Measurements from ENCODE around the gene SLC5A10. TPM values are rescaled to one million over a fixed set of nuclear protein-coding genes. Genes with fewer than 3 reads are reported as not detected.
"Not testable (repeated sequence)": the region's sequence is repeated elsewhere in the genome, so short reads cannot be mapped to it uniquely, and the experiment has no call there.

Gene SLC5A10
- total and polyA plus RNA-seq, 2 experiments from 2014 or later, result 0.10 TPM; not detected in 1

- TF ChIP-seq ETS1 (IDR thresholded peaks at IDR 0.05) (no peak), CREB1 (CRISPR knock-in tag; IDR thresholded peaks at IDR 0.05; ENCODE audit: low read depth) (no peak)
Measured at GRCh38 chr17:19020016-19020415, 68.1 kb downstream of the SLC5A10 start (continued).

GRCh38 chr17:19021011-19021621, 69.2 kb downstream of the SLC5A10 start:
- not testable (repeated sequence) for H3K27ac Mint-ChIP-seq; H3K27ac ChIP-seq (ENCODE audit: low read depth); H3F3A ChIP-seq (replicated peaks; ENCODE audit: low read depth)

GRCh38 chr17:19021622-19022083, 69.7 kb downstream of the SLC5A10 start:
- Histone ChIP-seq H3K4me1 (ENCODE audit: insufficient read depth) (no peaks in the 10 kb centered on the region), H3K27ac (ENCODE audit: low read depth) (no peak overlapping the region), H3K4me2 (no peak overlapping the region), H3K36me3 (ENCODE audit: insufficient read depth) (no peaks in the 10 kb centered on the region), H3K79me2 (replicated peaks; ENCODE audit: insufficient read depth) (no peaks in the 10 kb centered on the region), H3K4me3 (no peak overlapping the region), H3K27me3 (ENCODE audit: insufficient read depth) (no peaks in the 10 kb centered on the region), H3F3A (replicated peaks; ENCODE audit: low read depth) (no peaks in the 10 kb centered on the region), H2AFZ (no peak overlapping the region), H3K9me2 (ENCODE audit: insufficient read depth) (no peaks in the 10 kb centered on the region), H4K20me1 (replicated peaks; ENCODE audit: insufficient read depth) (no peaks in the 10 kb centered on the region)
- DNase-seq (ENCODE audit: low spot score) (peak; percentile 59), ATAC-seq (peak; percentile 65)
- H3K36me3 Mint-ChIP-seq (ENCODE audit: low read depth), result no peaks in the 10 kb centered on the region
- no peaks in the 10 kb centered on the region for H3K9me3 Mint-ChIP-seq
- no peak overlapping the region for H3K27ac Mint-ChIP-seq
- H3K4me3 Mint-ChIP-seq, result no peak overlapping the region
- peaks cover 5% of the 10 kb centered on the region; the same call in 1 of the 3 replicates for H3K4me1 Mint-ChIP-seq
- H3K27me3 Mint-ChIP-seq (ENCODE audit: insufficient read depth, low read depth, poor library complexity), result peaks cover 5% of the 10 kb centered on the region
- no peak for TF ChIP-seq STAT1 (IDR thresholded peaks at IDR 0.05; ENCODE audit: unreplicated experiment)
- TF ChIP-seq ZNF114 (CRISPR knock-in tag; IDR thresholded peaks at IDR 0.05), result no peak
- no peak for TF ChIP-seq POLR2AphosphoS5 (IDR thresholded peaks at IDR 0.05; ENCODE audit: low read depth)
- no peak for TF ChIP-seq JUNB (IDR thresholded peaks at IDR 0.05; ENCODE audit: unreplicated experiment)
- TF ChIP-seq NANOG (IDR thresholded peaks at IDR 0.05; ENCODE audit: borderline replicate concordance), result no peak
- no peak for TF ChIP-seq CTCF (conservative IDR thresholded peaks at IDR 0.05; ENCODE audit: low read depth in 2 of 2)
- TF ChIP-seq ETS1 (IDR thresholded peaks at IDR 0.05), result no peak
- TF ChIP-seq EZH2phosphoT487 (IDR thresholded peaks at IDR 0.05; ENCODE audit: unreplicated experiment), result no peak
- TF ChIP-seq CREB1 (CRISPR knock-in tag; IDR thresholded peaks at IDR 0.05; ENCODE audit: low read depth), result no peak
- no peak for TF ChIP-seq REST (IDR thresholded peaks at IDR 0.05; ENCODE audit: unreplicated experiment)
- TF ChIP-seq ZNF331 (CRISPR knock-in tag; IDR thresholded peaks at IDR 0.05; ENCODE audit: low read depth), result no peak

More at GRCh38 chr17:19021011-19021621, 69.2 kb downstream of the SLC5A10 start:
- not testable (repeated sequence) for H3K9me2 ChIP-seq (ENCODE audit: insufficient read depth); DNase-seq (ENCODE audit: low spot score); H3K4me3 Mint-ChIP-seq; H3K4me3 ChIP-seq; H3K27me3 ChIP-seq (ENCODE audit: insufficient read depth); H2AFZ ChIP-seq; H3K4me1 ChIP-seq (ENCODE audit: insufficient read depth); ATAC-seq; H3K79me2 ChIP-seq (replicated peaks; ENCODE audit: insufficient read depth); H3K36me3 Mint-ChIP-seq (ENCODE audit: low read depth); H3K4me1 Mint-ChIP-seq; H3K9me3 Mint-ChIP-seq; H4K20me1 ChIP-seq (replicated peaks; ENCODE audit: insufficient read depth); H3K36me3 ChIP-seq (ENCODE audit: insufficient read depth); H3K4me2 ChIP-seq; H3K27me3 Mint-ChIP-seq (ENCODE audit: insufficient read depth, low read depth, poor library complexity)

Data from GM23338 (cell line).